GM18867 (cell line): ENCODE data around the gene STX1A.

Experiments
- ATAC-seq: cut with Tn5 transposase; IDR thresholded peaks from one replicate; pipeline ENCODE4 v1.9.1; 2021; ENCODE audit warnings: mild to moderate bottlenecking, moderate library complexity; ENCODE audit not compliant: unreplicated experiment

Gene STX1A

DNA sequence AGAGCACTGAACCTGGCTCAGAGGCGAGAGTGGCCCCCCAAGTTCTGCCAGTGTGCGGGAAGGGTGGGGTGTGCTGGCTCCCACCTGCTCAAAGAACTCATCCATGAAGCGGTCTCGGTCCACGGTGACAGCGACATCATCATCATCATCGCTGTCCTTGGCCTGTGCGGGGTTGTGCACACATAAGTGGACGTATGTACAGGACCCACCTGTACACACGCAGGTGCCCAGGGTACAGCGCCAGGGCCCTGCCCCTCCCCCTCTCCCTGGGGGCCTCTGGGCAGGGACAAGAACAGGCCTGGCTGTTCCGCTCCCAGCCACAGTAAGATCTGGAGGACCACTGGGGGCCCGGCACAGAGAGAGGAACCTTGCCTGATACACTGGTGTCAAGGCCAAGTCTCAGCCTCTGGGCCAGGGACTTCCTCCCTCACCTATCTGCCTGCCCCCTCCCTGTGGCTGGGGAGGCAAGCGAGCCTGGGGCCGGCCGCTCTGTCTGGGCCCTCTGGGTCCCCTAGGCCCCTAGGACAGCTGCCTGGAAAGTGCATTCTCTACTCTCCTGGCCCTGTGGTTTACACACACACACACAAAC lies 10.4 kb downstream of the STX1A start:
- no peak for ATAC-seq

DNA sequence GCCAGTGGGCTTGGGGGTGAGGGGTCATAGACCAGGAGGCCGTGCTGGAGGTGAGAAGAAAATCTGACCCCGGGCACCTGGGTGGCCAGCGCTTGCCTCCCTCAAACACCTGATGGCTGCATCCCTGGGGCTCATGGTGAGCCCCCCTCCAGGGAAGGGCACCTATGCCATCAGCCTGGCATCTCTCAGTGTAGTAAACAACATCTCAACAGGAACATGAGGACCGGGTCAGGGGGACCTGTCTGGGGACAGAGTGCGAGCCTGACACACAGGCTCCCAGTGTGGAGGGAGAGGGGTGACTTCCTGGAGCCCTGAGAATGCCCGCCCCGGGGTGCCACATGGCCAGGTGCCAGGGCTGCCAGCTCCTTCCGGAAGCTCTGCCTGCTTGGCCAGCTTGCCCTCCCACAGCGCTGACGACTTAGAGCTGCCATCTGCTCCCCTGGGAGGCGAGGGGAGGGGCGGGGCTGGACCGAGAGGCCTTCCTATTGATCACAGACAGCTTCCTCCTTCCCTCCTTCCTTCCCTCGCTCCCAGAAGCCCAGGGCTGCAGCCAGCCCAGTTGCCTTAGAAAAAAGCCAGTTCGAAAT lies 12.3 kb downstream of the STX1A start:
- ATAC-seq = no peak

GRCh38 chr7:73706126-73707044 lies 13.1 kb downstream of the STX1A start:
- ATAC-seq = no peak

DNA sequence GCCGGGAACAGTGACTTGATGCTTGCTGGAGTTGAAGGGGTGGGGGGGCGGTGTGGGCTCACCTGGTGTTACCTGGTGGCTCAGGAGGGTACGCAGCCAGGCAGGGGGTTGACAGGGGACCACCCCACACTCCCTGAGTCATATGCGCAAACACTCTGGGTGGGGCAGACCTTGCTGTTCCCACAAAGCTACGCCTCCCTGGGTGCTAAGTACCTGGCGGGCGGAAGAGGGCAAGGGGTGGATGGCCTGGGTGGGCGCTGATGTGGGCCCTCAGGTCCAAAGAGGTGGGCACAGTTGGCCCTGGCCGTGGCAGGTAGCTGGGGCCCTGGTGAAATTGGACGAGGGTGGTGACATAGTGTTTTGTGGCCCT lies 13.9 kb downstream of the STX1A start:
- ATAC-seq = no peak

- no peak for ATAC-seq
Measured at GRCh38 chr7:73704640-73705550, 14.6 kb downstream of the STX1A start.

DNA sequence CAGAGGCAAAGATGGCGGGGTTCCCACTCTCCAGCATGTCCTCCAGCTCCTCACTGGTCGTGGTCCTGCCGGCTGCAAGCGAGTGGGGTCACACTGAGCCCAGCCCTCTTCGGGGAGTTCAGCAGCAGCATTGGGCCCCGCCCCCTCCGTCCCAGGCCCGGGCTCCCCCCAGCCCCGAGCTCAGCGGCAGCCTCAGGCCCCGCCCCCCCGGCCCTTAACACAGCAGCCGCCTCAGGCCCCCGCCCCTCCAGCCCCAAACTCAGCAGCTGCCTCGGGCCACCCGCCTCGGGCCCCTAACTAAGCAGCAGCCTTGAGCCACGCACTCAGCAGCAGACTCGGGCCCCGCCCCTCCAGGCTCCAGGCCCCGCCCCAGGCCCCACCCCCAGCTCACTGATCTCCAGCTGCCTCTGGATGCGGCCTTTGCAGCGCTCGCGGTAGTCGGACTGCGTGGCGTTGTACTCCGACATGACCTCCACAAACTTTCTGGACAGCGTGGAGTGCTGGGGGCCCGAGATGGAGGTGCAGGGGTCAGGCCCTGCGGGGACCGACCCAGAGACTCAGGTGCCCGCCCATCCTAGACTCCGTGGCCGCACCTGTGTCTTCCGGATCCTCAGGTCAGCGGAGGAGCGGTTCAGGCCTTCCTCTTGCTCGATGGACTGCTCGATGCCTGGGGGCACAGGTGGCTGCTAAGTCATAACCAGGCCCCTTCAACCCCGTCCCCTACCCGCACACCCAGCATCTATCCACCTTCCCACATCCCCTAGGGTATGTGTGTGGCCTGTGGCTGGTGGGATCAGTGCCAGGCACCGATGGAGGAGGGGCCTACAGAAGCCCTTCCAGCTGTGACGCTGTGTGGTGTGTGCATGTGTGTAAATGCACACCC lies 15.5 kb downstream of the STX1A start:
- ATAC-seq = no peak

DNA sequence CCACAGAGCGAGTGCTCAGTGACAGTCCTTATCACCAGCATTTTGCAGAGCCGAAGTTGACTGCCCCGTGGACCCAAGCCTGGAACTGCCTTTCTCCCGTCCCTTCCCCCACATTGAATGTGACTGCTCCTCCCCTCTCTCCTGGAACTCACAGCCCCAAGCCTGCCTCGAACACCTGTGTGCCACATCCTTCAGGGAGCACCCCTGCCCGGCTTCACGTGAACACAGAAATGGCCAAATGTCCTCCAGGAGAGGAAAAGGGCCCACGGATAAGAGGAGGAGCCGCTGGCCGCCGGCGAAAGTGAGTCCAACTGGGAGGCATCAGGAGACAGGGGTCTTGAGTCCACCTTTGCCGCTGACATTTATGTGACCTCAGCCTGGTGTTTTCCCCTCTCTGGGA lies 16.2 kb downstream of the STX1A start:
- no peak for ATAC-seq

DNA sequence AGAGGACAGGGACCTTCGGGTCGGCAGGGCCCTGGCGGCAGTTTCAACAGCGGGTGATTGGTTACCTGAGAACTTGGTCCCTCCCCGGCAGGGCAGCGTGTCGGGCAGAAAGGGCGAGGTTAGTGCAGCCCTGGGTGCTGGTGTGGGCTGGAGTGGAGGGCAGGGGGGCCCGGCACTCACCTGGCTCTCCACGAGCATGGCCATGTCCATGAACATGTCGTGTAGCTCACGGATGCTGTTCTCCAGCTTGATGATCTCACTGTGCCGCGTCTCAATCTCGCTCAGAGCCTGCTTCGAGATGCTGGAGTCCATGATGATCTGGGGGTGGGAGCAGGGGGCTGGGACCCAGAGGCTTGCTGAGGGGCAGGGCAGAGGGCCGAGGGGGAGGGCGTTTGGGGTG lies 16.8 kb downstream of the STX1A start:
- ATAC-seq = no peak

DNA sequence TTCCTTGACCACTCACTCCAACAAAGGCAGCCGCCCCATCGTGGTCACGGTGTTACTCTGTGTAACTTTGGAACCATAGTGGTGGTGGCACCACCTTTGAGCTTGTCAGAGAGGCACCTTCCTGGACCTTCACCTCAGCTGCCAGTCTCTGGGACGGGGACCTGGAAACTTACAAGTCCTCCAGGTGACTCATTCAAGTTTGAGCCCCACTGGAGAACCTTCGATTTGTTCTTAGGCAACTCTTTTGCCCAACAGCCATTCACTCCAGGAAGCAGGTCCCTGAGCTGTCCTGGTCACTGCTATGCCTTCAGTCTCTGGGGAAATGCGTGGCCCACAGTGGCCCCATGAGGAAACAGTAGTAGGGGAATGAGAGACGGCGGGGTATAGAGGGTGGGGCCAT lies 17.2 kb downstream of the STX1A start:
- ATAC-seq = no peak

DNA sequence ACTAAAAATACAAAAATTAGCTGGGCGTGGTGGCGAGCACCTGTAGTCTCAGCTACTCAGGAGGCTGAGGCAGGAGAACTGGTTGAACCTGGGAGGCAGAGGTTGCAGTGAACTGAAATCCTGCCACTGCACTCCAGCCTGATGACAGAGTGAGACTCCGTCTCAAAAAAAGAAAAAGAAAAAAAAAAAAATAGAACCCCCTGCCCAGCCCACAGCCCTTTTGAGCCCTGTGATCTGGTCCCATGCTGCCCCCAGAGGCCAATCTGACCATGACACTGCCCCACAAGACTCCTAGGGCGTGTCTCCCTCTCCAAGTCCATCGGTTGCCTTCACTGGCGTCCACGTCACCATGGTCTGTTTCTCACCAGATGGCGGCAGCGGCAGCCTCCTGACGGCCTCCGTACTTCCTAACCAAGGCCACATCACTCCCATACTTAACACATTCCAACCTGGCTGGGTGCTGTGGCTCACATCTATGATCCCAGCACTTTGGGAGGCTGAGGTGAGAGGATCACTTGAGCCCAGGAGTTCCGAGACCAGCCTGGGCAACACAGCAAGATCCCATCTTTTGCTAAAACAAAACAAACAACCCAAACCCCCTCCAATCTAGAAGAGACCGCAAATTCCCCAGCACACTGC lies 18.0 kb downstream of the STX1A start:
- ATAC-seq = no peak

- ATAC-seq = no peak
Measured at GRCh38 chr7:73700581-73701134, 18.8 kb downstream of the STX1A start.

- ATAC-seq = no peak
Measured at GRCh38 chr7:73700069-73700423, 19.4 kb downstream of the STX1A start.

GRCh38 chr7:73699370-73700068 lies 19.9 kb downstream of the STX1A start:
- no peak for ATAC-seq

DNA sequence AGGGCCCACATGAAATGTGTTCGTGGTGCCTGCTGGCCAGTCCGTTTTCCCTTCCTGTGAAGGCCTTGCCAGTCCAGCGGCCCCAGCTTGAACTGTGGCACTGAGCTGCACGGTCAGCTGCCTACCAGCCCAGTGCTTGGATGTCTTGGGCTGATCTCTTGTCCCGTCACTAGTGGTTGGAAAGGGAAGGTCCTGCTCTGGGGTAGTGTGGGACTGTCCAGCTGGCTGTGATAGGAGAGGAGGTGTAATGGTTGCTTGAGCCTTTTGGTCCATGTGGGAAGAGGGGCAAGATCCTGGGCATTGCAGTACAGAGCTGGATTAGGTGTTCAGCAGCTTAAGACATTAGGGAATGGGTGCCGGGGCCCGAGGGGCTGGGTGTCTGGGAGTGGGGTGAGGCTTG lies 21.1 kb downstream of the STX1A start:
- ATAC-seq = no peak

DNA sequence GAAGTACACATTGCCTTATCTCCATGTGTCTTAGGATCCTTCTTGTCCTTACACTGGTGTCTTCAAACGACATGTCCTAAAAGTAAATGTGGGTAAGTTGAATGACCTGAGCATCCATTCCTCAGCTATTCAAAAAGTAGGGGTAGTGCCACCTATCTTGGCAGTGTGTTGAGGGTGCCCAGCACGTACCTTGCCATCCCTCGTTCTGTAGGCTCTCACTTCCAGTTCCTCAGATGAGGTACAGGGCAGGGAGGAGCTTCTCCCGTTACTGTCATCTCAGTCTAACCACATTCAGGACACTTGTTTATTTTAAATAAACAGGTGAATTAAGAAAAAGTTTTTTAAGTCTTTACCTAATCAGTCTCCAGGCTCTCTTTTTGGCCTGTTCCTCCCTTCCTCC lies 23.1 kb downstream of the STX1A start:
- no peak for ATAC-seq

GRCh38 chr7:73690646-73691045 lies 28.8 kb downstream of the STX1A start:
- no peak for ATAC-seq

GRCh38 chr7:73688288-73688687 lies 31.2 kb downstream of the STX1A start:
- ATAC-seq = no peak

- ATAC-seq = no peak
Measured at GRCh38 chr7:73685311-73685710, 34.2 kb downstream of the STX1A start.
